Endothelial cell of umbilical vein (primary cell): ENCODE results near the gene KHSRP. TPM values are rescaled to one million over a fixed set of nuclear protein-coding genes. Genes with fewer than 3 reads are reported as not detected.

Source experiments
- BruUV-seq: library from RNA; stranded (reverse); fragments of 400-500 nt; replicated peaks from 2 replicates; lab custom pipeline; 2021; lab: Mats Ljungman, UMichigan
- CTCF ChIA-PET: fragments of 300-600, 350-600 bp; sonication (Branson Sonifier 250); formaldehyde crosslinking; loops from one replicate; lab custom pipeline; 2021; ENCODE audit warnings: antibody characterized with exemption, inconsistent platforms; lab: Charles Lee
- POLR2A ChIA-PET: fragments of 300-600, 350-600 bp; sonication (Branson Sonifier 250); formaldehyde crosslinking; loops from one replicate; lab custom pipeline; 2021; ENCODE audit warnings: antibody characterized with exemption, inconsistent platforms; lab: Charles Lee
- DNase-seq: peaks from one replicate; pipeline ENCODE4 v3.0.0-alpha.2; 2011; ENCODE audit warnings: low read depth, low spot score
- FAIRE-seq: peaks from 2 replicates; lab custom pipeline; 2011; peaks lifted over from hg19 to GRCh38; lab: Jason Lieb, UNC
- H2AFZ ChIP-seq: 2 replicates; pipeline ENCODE4 v1.6.0; 2012; ENCODE audit warnings: low read depth, low read length, control low read depth, inconsistent platforms
- H3K27ac ChIP-seq: 2 replicates; pipeline ENCODE4 v1.5.1; 2011; ENCODE audit warnings: low read depth, mild to moderate bottlenecking, control low read depth, low read length, moderate library complexity; ENCODE audit not compliant: insufficient read depth
- H3K27me3 ChIP-seq, 2 experiments: 2 replicates each; pipeline versions ENCODE4 v1.6.0 to v1.6.1; 2011; ENCODE audit warnings: low read length in 2 of 2, mixed read lengths in 1 of 2; ENCODE audit not compliant: control insufficient read depth in 2 of 2, insufficient read depth in 2 of 2
- H3K36me3 ChIP-seq, 2 experiments: 2 replicates in 1 of 2; 3 replicates in 1 of 2; pipeline ENCODE4 v1.5.1; 2011; ENCODE audit warnings: low read length in 2 of 2, mild to moderate bottlenecking in 1 of 2, moderate library complexity in 1 of 2; ENCODE audit not compliant: control insufficient read depth in 2 of 2, insufficient read depth in 2 of 2; ENCODE audit errors: extremely low read depth in 1 of 2
- H3K4me1 ChIP-seq: 3 replicates; pipeline ENCODE4 v1.5.1; 2011; ENCODE audit warnings: mild to moderate bottlenecking, low read length; ENCODE audit not compliant: control insufficient read depth, insufficient read depth; ENCODE audit errors: extremely low read depth
- H3K4me2 ChIP-seq: 2 replicates; pipeline ENCODE4 v1.6.1; 2011; ENCODE audit warnings: low read length, control low read depth, mixed read lengths; ENCODE audit not compliant: insufficient read depth
- H3K4me3 ChIP-seq, 3 experiments: fragments of 200-600 bp in 1 of 3; sonication (generic), shearing (Covaris generic) in 1 of 3; replicated peaks in 1 of 3; 2 replicates each; pipeline ENCODE4 v1.5.1; 2011 to 2016; ENCODE audit warnings: control low read depth in 3 of 3, low read length in 3 of 3, mild to moderate bottlenecking in 2 of 3, inconsistent platforms in 1 of 3, low read depth in 1 of 3, moderate library complexity in 1 of 3; ENCODE audit not compliant: insufficient read depth in 1 of 3
- H3K79me2 ChIP-seq: 2 replicates; pipeline ENCODE4 v1.6.0; 2012; ENCODE audit warnings: low read length, inconsistent platforms; ENCODE audit not compliant: control insufficient read depth, insufficient read depth
- H3K9ac ChIP-seq: replicated peaks from 2 replicates; pipeline ENCODE3; 2011; ENCODE audit warnings: low read length, control low read depth; ENCODE audit not compliant: insufficient read depth; ENCODE audit errors: extremely low read depth
- H3K9me1 ChIP-seq: replicated peaks from 3 replicates; pipeline ENCODE4 v1.6.0; 2011; ENCODE audit warnings: mild to moderate bottlenecking, low read length; ENCODE audit not compliant: control insufficient read depth, insufficient read depth; ENCODE audit errors: extremely low read depth
- H3K9me3 ChIP-seq: replicated peaks from 2 replicates; pipeline ENCODE4 v1.5.1; 2012; ENCODE audit warnings: low read length, inconsistent platforms; ENCODE audit not compliant: control insufficient read depth, insufficient read depth
- H4K20me1 ChIP-seq: replicated peaks from 2 replicates; pipeline ENCODE3; 2011; ENCODE audit warnings: mild to moderate bottlenecking, low read length; ENCODE audit not compliant: control insufficient read depth, insufficient read depth; ENCODE audit errors: extremely low read depth
- CTCF ChIP-seq, 2 donors: IDR thresholded peaks; 1 replicate in 1 of 2; 2 replicates in 1 of 2; pipeline ENCODE4 v1.5.1; 2011; ENCODE audit warnings: low read length in 2 of 2, mild to moderate bottlenecking in 2 of 2, moderate library complexity in 2 of 2, control low read depth in 1 of 2, inconsistent platforms in 1 of 2, low read depth in 1 of 2; ENCODE audit not compliant: insufficient read depth in 1 of 2; ENCODE audit errors: extremely low read depth in 1 of 2
- EZH2 ChIP-seq: IDR thresholded peaks from 2 replicates; pipeline ENCODE4 v1.6.1; 2012; ENCODE audit warnings: borderline replicate concordance, low read depth, mild to moderate bottlenecking, moderate library complexity, low read length, inconsistent platforms; ENCODE audit not compliant: severe bottlenecking
- FOS ChIP-seq: IDR thresholded peaks from 2 replicates; pipeline ENCODE4 v1.6.1; 2011; ENCODE audit warnings: mild to moderate bottlenecking, low read length, moderate library complexity, borderline replicate concordance; ENCODE audit not compliant: insufficient read depth
- GATA2 ChIP-seq: IDR thresholded peaks from 2 replicates; pipeline ENCODE4 v1.7.0; 2011; ENCODE audit warnings: low read depth, mild to moderate bottlenecking, moderate library complexity, mixed read lengths, low read length; ENCODE audit not compliant: insufficient read length, insufficient read depth
- JUN ChIP-seq: IDR thresholded peaks from 2 replicates; pipeline ENCODE4 v1.6.1; 2011; ENCODE audit warnings: borderline replicate concordance, low read depth; ENCODE audit not compliant: insufficient read length, insufficient read depth
- MAX ChIP-seq: IDR thresholded peaks from 2 replicates; pipeline ENCODE4 v1.6.1; 2011; ENCODE audit not compliant: insufficient read depth, insufficient read length
- MYC ChIP-seq: IDR thresholded peaks from one replicate; pipeline ENCODE4 v1.6.1; 2011; ENCODE audit warnings: mild to moderate bottlenecking, low read depth, low read length
- POLR2A ChIP-seq: IDR thresholded peaks from 2 replicates; pipeline ENCODE4 v1.6.1; 2012; ENCODE audit warnings: low read depth, mild to moderate bottlenecking, control low read depth, low read length
- POLR2AphosphoS5 ChIP-seq: IDR thresholded peaks from 2 replicates; pipeline ENCODE4 v1.6.1; 2012; ENCODE audit warnings: low read depth, mild to moderate bottlenecking, control low read depth, low read length, moderate library complexity; ENCODE audit not compliant: insufficient read depth
- dilution Hi-C: fragments of 300-500 bp; cut with MboI; formaldehyde crosslinking; loops from one replicate; pipeline ENCODE4 v1.15.0; 2019; ENCODE audit warnings: low sequenced_read_pairs; ENCODE audit not compliant: extremely low pct_ligation_motif_present
- intact Hi-C: fragments of 100-400 bp; cut with micrococcal nuclease; formaldehyde crosslinking; loops from one replicate; pipeline ENCODE4 v1.10.0; 2022
- polyA plus RNA-seq, 4 experiments: library from polyadenylated mRNA; depleted of rRNA in 3 of 4; stranded (reverse) in 3 of 4; unstranded in 1 of 4; fragments of >200 nt; gene quantifications; 2 replicates each; pipeline versions ENCODE4 v1.2.1 to v1.2.3, GENCODE V29; 2011 to 2012; ENCODE audit warnings: missing spikeins in 1 of 4
- total RNA-seq: library from RNA; stranded (reverse); gene quantifications from 2 replicates; pipeline ENCODE4 v1.2.3, GENCODE V29; 2021

The KHSRP gene
- total and polyA plus RNA-seq, 2 donors (not counting 3 experiments of a cell fraction or from before 2014, with no cell fraction given) = 98.3 to 372 TPM

DNA sequence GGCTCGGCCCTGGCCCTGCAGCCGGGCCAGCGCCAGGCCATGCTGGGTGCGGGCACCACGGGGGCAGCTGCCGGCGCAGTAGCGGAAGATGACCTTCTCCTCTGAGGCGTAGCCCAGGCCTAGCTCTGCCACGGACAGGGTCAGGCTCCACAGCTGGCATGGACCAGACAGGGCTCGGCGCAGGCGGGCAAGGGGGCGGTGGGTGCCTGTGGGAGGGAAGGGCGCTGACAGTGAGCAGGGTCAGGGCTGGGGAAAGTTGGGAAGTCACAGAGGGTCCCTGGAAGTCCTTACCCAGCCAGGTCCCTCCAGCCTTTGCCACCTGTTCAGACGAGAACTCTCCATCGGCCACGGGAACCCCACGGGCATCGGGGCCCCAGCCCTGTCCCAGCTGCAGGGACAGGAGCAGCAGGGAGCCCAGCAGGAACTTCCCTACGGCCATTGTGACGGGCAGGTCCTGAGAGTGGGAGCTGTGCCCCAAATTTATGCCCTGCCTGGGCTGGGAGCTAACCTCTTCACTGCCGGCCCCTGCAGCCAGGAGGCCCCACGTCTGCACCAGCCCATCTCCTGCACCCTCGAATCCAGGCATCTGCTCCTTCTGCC, 49.1 kb downstream of the KHSRP start, which contains the start of gene PSPN:
TSS of gene PSPN (minus strand) at position 523 of the 600 bp plus-strand sequence. CDS start at position 439, 84 bp downstream.
- H4K20me1 ChIP-seq = no peaks in the 10 kb centered on the region
- ChIA-PET CTCF (no interaction called here), POLR2A (no interaction called here)
- no peaks in the 10 kb centered on the region for H3K9me3 ChIP-seq
- no peaks in the 10 kb centered on the region for H3K9me1 ChIP-seq
- peaks cover 0 to 12% of the 10 kb centered on the region in 2 experiments for H3K36me3 ChIP-seq
- no peak within 1 kb of the TSS for H3K27ac ChIP-seq
- peaks cover 2% of the 10 kb centered on the region for H3K4me1 ChIP-seq
- intact Hi-C loops = no loop called here
- dilution Hi-C loops = no loop called here
- H3K4me2 ChIP-seq = no peak within 1 kb of the TSS
- no peak within 1 kb of the TSS for H2AFZ ChIP-seq
- H3K79me2 ChIP-seq = no peaks in the 10 kb centered on the region
- TF ChIP-seq EZH2 = no peak
- TF ChIP-seq GATA2 = no peak
- TF ChIP-seq FOS = no peak
- no peak for TF ChIP-seq CTCF (IDR thresholded peaks at IDR 0.05; ENCODE audit: extremely low read depth in 1 of 2, insufficient read depth in 1 of 2, low read depth in 1 of 2, low read length in 2 of 2)
- no peak for TF ChIP-seq MYC
- TF ChIP-seq JUN = no peak
- no peak for TF ChIP-seq POLR2A
- no peak for TF ChIP-seq MAX
- no peak for TF ChIP-seq POLR2AphosphoS5
- no peaks in the 10 kb centered on the region for H3K27me3 ChIP-seq
- H3K9ac ChIP-seq = no peak within 1 kb of the TSS
- no TSS peak for BruUV-seq
- no peak for FAIRE-seq
- no peak within 1 kb of the TSS for H3K4me3 ChIP-seq
- DNase-seq = no peak
